GM23338 (cell line): ENCODE measurements around the gene EFNB2. TPM values are rescaled to one million over a fixed set of nuclear protein-coding genes. Genes with fewer than 3 reads are reported as not detected.

Experiments
- ATAC-seq: fragments of 200-7000 bp; cut with Tn5 transposase; 3 replicates; pipeline ENCODE4 v1.9.1; 2020
- DNase-seq: peaks from one replicate; pipeline ENCODE4 v3.0.0-alpha.2; 2015; ENCODE audit warnings: low spot score
- H2AFZ ChIP-seq: fragments of 200-600 bp; sonication (generic); 2 replicates; pipeline ENCODE4 v1.8.0; 2016; ENCODE audit warnings: antibody characterized with exemption, mild to moderate bottlenecking, moderate library complexity
- H3F3A ChIP-seq: fragments of 200-600 bp; sonication (generic); replicated peaks from 2 replicates; pipeline ENCODE4 v1.8.0; 2017; ENCODE audit warnings: antibody characterized with exemption, mixed run types, low read depth
- H3K27ac ChIP-seq: fragments of 200-600 bp; sonication (generic); 2 replicates; pipeline ENCODE4 v1.6.1; 2016; ENCODE audit warnings: low read depth
- H3K27me3 ChIP-seq: fragments of 200-600 bp; sonication (generic); 2 replicates; pipeline ENCODE4 v1.8.0; 2016; ENCODE audit warnings: mild to moderate bottlenecking, mixed run types, moderate library complexity; ENCODE audit not compliant: insufficient read depth
- H3K36me3 ChIP-seq: fragments of 200-600 bp; sonication (generic); 2 replicates; pipeline ENCODE4 v1.8.0; 2016; ENCODE audit warnings: mild to moderate bottlenecking; ENCODE audit not compliant: insufficient read depth
- H3K4me1 ChIP-seq: fragments of 200-600 bp; sonication (generic); 2 replicates; pipeline ENCODE4 v1.8.0; 2016; ENCODE audit warnings: mild to moderate bottlenecking, moderate library complexity; ENCODE audit not compliant: insufficient read depth
- H3K4me2 ChIP-seq: fragments of 200-600 bp; sonication (generic); 2 replicates; pipeline ENCODE4 v1.7.1; 2017; ENCODE audit warnings: mixed run types
- H3K4me3 ChIP-seq: fragments of 200-600 bp; sonication (generic); 2 replicates; pipeline ENCODE4 v1.6.1; 2016; ENCODE audit warnings: mixed run types
- H3K79me2 ChIP-seq: fragments of 200-600 bp; sonication (generic); replicated peaks from 2 replicates; pipeline ENCODE4 v1.8.0; 2017; ENCODE audit warnings: mild to moderate bottlenecking; ENCODE audit not compliant: insufficient read depth
- H3K9me2 ChIP-seq: fragments of 200-600 bp; sonication (generic); 2 replicates; pipeline ENCODE4 v1.8.0; 2017; ENCODE audit not compliant: insufficient read depth
- H4K20me1 ChIP-seq: fragments of 200-600 bp; sonication (generic); replicated peaks from 2 replicates; pipeline ENCODE4 v1.8.0; 2017; ENCODE audit warnings: mild to moderate bottlenecking; ENCODE audit not compliant: insufficient read depth
- H3K27ac Mint-ChIP-seq: 2 replicates; pipeline ENCODE4 v1.8.0; 2020; ENCODE audit warnings: inconsistent platforms, mild to moderate bottlenecking, moderate library complexity, mixed read lengths
- H3K27me3 Mint-ChIP-seq: 3 replicates; pipeline ENCODE4 v1.8.0; 2022; ENCODE audit warnings: low read depth, mild to moderate bottlenecking, moderate library complexity, mixed read lengths, inconsistent platforms; ENCODE audit not compliant: insufficient read depth, poor library complexity
- H3K36me3 Mint-ChIP-seq: 3 replicates; pipeline ENCODE4 v1.8.0; 2021; ENCODE audit warnings: low read depth, mild to moderate bottlenecking, inconsistent platforms, moderate library complexity, mixed read lengths
- H3K4me1 Mint-ChIP-seq: 3 replicates; pipeline ENCODE4 v1.8.0; 2020; ENCODE audit warnings: mild to moderate bottlenecking, inconsistent platforms, mixed read lengths
- H3K4me3 Mint-ChIP-seq: 3 replicates; pipeline ENCODE4 v1.8.0; 2021; ENCODE audit warnings: moderate library complexity, mild to moderate bottlenecking, inconsistent platforms, mixed read lengths
- H3K9me3 Mint-ChIP-seq: 3 replicates; pipeline ENCODE4 v1.8.0; 2020; ENCODE audit warnings: moderate library complexity, mild to moderate bottlenecking, inconsistent platforms, mixed read lengths
- CREB1 ChIP-seq: fragments of 250-450 bp; sonication (Bioruptor Pico); IDR thresholded peaks from 2 replicates; pipeline ENCODE4 v1.5.0; 2020; ENCODE audit warnings: low read depth, mild to moderate bottlenecking, moderate library complexity
- EZH2 ChIP-seq: fragments of 200-600 bp; sonication (generic); IDR thresholded peaks from one replicate; pipeline ENCODE4 v1.8.0; 2017; ENCODE audit warnings: antibody characterized with exemption, mild to moderate bottlenecking, low read depth; ENCODE audit not compliant: unreplicated experiment
- EZH2phosphoT487 ChIP-seq: fragments of 200-600 bp; sonication (generic); IDR thresholded peaks from one replicate; pipeline ENCODE4 v1.8.1; 2018; ENCODE audit warnings: antibody characterized with exemption; ENCODE audit not compliant: unreplicated experiment
- JUNB ChIP-seq: IDR thresholded peaks from one replicate; pipeline ENCODE4 v1.6.1; 2016; ENCODE audit warnings: antibody characterized with exemption; ENCODE audit not compliant: unreplicated experiment
- NANOG ChIP-seq: IDR thresholded peaks from 2 replicates; pipeline ENCODE4 v1.6.1; 2016; ENCODE audit warnings: antibody characterized with exemption, borderline replicate concordance
- POLR2AphosphoS5 ChIP-seq: IDR thresholded peaks from 2 replicates; pipeline ENCODE4 v1.6.1; 2016; ENCODE audit warnings: antibody characterized with exemption, low read depth
- STAT1 ChIP-seq: IDR thresholded peaks from one replicate; pipeline ENCODE4 v1.6.1; 2016; ENCODE audit warnings: antibody characterized with exemption; ENCODE audit not compliant: unreplicated experiment
- ZNF114 ChIP-seq: fragments of 250-450 bp; sonication (Bioruptor Pico); IDR thresholded peaks from 2 replicates; pipeline ENCODE4 v1.5.0; 2020; ENCODE audit warnings: mild to moderate bottlenecking, moderate library complexity
- ZNF331 ChIP-seq: fragments of 250-450 bp; sonication (Bioruptor Pico); IDR thresholded peaks from 2 replicates; pipeline ENCODE4 v1.5.0; 2020; ENCODE audit warnings: low read depth, mild to moderate bottlenecking, moderate library complexity
- polyA plus RNA-seq: library from polyadenylated mRNA; unstranded; fragments of >200 nt; fragmentation: Nextera tagmentation; extraction: Ambion mirVana; gene quantifications from 2 replicates; pipeline ENCODE4 v1.2.1, GENCODE V29; 2016
- total RNA-seq: library from RNA; depleted of rRNA; stranded (reverse); fragments of >200 nt; shearing (Covaris generic); gene quantifications from 2 replicates; pipeline ENCODE4 v1.2.3, GENCODE V29; 2014
- TF ChIP-seq, protein P1 (sequence below), 2 experiments: fragments of 200-600 bp in 1 of 2; sonication (generic) in 1 of 2; conservative IDR thresholded peaks; 2 replicates each; pipeline versions ENCODE4 v1.5.1 to v1.6.1; 2016 to 2017; ENCODE audit warnings: antibody characterized with exemption in 2 of 2, low read depth in 2 of 2, mild to moderate bottlenecking in 2 of 2, moderate library complexity in 1 of 2
- TF ChIP-seq, protein P2 (sequence below): IDR thresholded peaks from one replicate; pipeline ENCODE4 v1.6.1; 2018; ENCODE audit warnings: antibody characterized with exemption; ENCODE audit not compliant: unreplicated experiment
- TF ChIP-seq, protein P3 (sequence below): fragments of 250-450 bp; sonication (Bioruptor Pico); IDR thresholded peaks from 2 replicates; pipeline ENCODE4 v1.5.0; 2020; ENCODE audit warnings: mild to moderate bottlenecking, moderate library complexity
- TF ChIP-seq, protein P4 (sequence below): IDR thresholded peaks from 2 replicates; pipeline ENCODE4 v1.6.1; 2016; ENCODE audit warnings: antibody characterized with exemption

EFNB2 gene
- total and polyA plus RNA-seq, 2 experiments from 2014 or later = 5.7 to 10.9 TPM

DNA sequence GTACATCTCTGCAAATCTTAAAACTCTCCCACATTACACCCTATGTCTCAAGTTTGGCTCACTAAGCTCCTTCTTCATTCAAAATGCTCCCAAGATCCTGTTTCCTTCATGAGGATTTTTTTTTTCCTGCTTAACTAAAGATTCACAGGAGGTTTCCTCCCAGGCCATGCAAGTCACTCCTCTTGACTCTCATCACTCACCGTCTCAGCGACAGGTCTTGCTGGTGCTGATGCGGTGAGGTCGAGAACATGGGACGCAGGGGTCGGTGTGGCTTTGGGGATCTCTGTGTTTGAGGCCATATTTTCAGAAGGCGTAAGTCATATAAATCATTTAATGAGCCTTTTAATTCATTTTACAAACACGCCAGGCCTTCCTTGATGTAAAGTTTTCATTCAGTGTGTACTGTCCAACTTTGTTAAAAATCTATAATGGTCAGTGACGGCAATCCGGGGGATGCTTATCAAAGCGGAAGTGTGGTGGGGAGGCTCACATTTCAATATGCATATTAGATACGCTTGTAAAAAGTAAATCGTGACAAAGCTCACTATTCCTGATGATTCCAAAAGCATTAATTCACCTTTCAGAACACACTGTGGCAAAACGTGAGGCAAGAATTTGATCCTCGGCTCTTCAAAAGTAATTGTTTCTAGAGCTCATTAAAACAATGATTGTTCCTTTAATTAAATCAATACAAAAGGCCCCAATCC, 20.4 kb downstream of the EFNB2 start:
- TF ChIP-seq EZH2phosphoT487 (no peak), NANOG (no peak), STAT1 (no peak), EZH2 (no peak), POLR2AphosphoS5 (no peak), JUNB (no peak), CREB1 (CRISPR knock-in tag) (no peak), ZNF114 (CRISPR knock-in tag) (no peak), ZNF331 (CRISPR knock-in tag) (no peak)
- TF ChIP-seq, protein P1, sequence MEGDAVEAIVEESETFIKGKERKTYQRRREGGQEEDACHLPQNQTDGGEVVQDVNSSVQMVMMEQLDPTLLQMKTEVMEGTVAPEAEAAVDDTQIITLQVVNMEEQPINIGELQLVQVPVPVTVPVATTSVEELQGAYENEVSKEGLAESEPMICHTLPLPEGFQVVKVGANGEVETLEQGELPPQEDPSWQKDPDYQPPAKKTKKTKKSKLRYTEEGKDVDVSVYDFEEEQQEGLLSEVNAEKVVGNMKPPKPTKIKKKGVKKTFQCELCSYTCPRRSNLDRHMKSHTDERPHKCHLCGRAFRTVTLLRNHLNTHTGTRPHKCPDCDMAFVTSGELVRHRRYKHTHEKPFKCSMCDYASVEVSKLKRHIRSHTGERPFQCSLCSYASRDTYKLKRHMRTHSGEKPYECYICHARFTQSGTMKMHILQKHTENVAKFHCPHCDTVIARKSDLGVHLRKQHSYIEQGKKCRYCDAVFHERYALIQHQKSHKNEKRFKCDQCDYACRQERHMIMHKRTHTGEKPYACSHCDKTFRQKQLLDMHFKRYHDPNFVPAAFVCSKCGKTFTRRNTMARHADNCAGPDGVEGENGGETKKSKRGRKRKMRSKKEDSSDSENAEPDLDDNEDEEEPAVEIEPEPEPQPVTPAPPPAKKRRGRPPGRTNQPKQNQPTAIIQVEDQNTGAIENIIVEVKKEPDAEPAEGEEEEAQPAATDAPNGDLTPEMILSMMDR (conservative IDR thresholded peaks at IDR 0.05; ENCODE audit: low read depth in 2 of 2) = no peak
- TF ChIP-seq, protein P2, sequence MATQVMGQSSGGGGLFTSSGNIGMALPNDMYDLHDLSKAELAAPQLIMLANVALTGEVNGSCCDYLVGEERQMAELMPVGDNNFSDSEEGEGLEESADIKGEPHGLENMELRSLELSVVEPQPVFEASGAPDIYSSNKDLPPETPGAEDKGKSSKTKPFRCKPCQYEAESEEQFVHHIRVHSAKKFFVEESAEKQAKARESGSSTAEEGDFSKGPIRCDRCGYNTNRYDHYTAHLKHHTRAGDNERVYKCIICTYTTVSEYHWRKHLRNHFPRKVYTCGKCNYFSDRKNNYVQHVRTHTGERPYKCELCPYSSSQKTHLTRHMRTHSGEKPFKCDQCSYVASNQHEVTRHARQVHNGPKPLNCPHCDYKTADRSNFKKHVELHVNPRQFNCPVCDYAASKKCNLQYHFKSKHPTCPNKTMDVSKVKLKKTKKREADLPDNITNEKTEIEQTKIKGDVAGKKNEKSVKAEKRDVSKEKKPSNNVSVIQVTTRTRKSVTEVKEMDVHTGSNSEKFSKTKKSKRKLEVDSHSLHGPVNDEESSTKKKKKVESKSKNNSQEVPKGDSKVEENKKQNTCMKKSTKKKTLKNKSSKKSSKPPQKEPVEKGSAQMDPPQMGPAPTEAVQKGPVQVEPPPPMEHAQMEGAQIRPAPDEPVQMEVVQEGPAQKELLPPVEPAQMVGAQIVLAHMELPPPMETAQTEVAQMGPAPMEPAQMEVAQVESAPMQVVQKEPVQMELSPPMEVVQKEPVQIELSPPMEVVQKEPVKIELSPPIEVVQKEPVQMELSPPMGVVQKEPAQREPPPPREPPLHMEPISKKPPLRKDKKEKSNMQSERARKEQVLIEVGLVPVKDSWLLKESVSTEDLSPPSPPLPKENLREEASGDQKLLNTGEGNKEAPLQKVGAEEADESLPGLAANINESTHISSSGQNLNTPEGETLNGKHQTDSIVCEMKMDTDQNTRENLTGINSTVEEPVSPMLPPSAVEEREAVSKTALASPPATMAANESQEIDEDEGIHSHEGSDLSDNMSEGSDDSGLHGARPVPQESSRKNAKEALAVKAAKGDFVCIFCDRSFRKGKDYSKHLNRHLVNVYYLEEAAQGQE = no peak
- TF ChIP-seq, protein P3, sequence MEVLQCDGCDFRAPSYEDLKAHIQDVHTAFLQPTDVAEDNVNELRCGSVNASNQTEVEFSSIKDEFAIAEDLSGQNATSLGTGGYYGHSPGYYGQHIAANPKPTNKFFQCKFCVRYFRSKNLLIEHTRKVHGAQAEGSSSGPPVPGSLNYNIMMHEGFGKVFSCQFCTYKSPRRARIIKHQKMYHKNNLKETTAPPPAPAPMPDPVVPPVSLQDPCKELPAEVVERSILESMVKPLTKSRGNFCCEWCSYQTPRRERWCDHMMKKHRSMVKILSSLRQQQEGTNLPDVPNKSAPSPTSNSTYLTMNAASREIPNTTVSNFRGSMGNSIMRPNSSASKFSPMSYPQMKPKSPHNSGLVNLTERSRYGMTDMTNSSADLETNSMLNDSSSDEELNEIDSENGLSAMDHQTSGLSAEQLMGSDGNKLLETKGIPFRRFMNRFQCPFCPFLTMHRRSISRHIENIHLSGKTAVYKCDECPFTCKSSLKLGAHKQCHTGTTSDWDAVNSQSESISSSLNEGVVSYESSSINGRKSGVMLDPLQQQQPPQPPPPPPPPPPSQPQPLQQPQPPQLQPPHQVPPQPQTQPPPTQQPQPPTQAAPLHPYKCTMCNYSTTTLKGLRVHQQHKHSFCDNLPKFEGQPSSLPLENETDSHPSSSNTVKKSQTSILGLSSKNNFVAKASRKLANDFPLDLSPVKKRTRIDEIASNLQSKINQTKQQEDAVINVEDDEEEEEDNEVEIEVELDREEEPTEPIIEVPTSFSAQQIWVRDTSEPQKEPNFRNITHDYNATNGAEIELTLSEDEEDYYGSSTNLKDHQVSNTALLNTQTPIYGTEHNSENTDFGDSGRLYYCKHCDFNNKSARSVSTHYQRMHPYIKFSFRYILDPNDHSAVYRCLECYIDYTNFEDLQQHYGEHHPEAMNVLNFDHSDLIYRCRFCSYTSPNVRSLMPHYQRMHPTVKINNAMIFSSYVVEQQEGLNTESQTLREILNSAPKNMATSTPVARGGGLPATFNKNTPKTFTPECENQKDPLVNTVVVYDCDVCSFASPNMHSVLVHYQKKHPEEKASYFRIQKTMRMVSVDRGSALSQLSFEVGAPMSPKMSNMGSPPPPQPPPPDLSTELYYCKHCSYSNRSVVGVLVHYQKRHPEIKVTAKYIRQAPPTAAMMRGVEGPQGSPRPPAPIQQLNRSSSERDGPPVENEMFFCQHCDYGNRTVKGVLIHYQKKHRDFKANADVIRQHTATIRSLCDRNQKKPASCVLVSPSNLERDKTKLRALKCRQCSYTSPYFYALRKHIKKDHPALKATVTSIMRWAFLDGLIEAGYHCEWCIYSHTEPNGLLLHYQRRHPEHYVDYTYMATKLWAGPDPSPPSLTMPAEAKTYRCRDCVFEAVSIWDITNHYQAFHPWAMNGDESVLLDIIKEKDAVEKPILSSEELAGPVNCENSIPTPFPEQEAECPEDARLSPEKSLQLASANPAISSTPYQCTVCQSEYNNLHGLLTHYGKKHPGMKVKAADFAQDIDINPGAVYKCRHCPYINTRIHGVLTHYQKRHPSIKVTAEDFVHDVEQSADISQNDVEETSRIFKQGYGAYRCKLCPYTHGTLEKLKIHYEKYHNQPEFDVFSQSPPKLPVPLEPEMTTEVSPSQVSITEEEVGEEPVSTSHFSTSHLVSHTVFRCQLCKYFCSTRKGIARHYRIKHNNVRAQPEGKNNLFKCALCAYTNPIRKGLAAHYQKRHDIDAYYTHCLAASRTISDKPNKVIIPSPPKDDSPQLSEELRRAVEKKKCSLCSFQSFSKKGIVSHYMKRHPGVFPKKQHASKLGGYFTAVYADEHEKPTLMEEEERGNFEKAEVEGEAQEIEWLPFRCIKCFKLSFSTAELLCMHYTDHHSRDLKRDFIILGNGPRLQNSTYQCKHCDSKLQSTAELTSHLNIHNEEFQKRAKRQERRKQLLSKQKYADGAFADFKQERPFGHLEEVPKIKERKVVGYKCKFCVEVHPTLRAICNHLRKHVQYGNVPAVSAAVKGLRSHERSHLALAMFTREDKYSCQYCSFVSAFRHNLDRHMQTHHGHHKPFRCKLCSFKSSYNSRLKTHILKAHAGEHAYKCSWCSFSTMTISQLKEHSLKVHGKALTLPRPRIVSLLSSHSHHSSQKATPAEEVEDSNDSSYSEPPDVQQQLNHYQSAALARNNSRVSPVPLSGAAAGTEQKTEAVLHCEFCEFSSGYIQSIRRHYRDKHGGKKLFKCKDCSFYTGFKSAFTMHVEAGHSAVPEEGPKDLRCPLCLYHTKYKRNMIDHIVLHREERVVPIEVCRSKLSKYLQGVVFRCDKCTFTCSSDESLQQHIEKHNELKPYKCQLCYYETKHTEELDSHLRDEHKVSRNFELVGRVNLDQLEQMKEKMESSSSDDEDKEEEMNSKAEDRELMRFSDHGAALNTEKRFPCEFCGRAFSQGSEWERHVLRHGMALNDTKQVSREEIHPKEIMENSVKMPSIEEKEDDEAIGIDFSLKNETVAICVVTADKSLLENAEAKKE (CRISPR knock-in tag) = no peak
- TF ChIP-seq, protein P4, sequence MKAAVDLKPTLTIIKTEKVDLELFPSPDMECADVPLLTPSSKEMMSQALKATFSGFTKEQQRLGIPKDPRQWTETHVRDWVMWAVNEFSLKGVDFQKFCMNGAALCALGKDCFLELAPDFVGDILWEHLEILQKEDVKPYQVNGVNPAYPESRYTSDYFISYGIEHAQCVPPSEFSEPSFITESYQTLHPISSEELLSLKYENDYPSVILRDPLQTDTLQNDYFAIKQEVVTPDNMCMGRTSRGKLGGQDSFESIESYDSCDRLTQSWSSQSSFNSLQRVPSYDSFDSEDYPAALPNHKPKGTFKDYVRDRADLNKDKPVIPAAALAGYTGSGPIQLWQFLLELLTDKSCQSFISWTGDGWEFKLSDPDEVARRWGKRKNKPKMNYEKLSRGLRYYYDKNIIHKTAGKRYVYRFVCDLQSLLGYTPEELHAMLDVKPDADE = no peak
- Histone ChIP-seq H3F3A (no peaks in the 10 kb centered on the region), H3K79me2 (peaks cover 84% of the 10 kb centered on the region), H3K4me2 (peak overlapping the region; percentile 50), H3K36me3 (no peaks in the 10 kb centered on the region), H3K27me3 (no peaks in the 10 kb centered on the region), H3K27ac (peak overlapping the region; percentile 28; the same call in 1 of the 2 replicates), H3K9me2 (no peaks in the 10 kb centered on the region), H2AFZ (no peak overlapping the region), H3K4me1 (peaks cover 49% of the 10 kb centered on the region), H3K4me3 (no peak overlapping the region), H4K20me1 (0 out of 2 replicates have a peak, but pooled peaks cover 4% of the 10 kb centered on the region)
- Mint-ChIP-seq H3K36me3 (peaks cover 13% of the 10 kb centered on the region; the same call in 2 of the 3 replicates), H3K27me3 (no peaks in the 10 kb centered on the region), H3K4me3 (no peak overlapping the region), H3K9me3 (no peaks in the 10 kb centered on the region), H3K27ac (peak overlapping the region; percentile 2), H3K4me1 (peaks cover 45% of the 10 kb centered on the region)
- DNase-seq (no peak), ATAC-seq (peak; percentile 44)
